ENCODE results near the gene RASA4B. TPM values are rescaled to one million over a fixed set of nuclear protein-coding genes. Genes with fewer than 3 reads are reported as not detected.

RASA4B gene
- total and polyA plus RNA-seq, 2 of the 4 experiments (the other 2 are of a cell fraction) = 1.8 to 7.7 TPM

- WGBS, 2 experiments (ENCODE audit: extremely low coverage in 2 of 2, insufficient read length in 1 of 2) = 91% methylated on average over 9 of the region's 14 CpGs; no CpG with 5 or more reads in 1 of the 2 experiments
- peaks cover 0 to 15% of the 10 kb centered on the region in 2 experiments; a peak in 1 of 4 replicates for H3K79me1 ChIP-seq (ENCODE audit: low read depth in 1 of 2, low read length in 2 of 2)
- no peak overlapping the region for H3K56ac ChIP-seq (ENCODE audit: extremely low read depth, insufficient read depth, low read length)
- peak overlapping the region; percentile 82 for H2AK9ac ChIP-seq (replicated peaks; ENCODE audit: low read depth, low read length, poor library complexity)
- H3K4me1 ChIP-seq (ENCODE audit: control insufficient read depth, insufficient read depth, low read length) = peaks cover 4% of the 10 kb centered on the region; the same call in 1 of the 2 replicates
- H3K27me3 ChIP-seq (ENCODE audit: control insufficient read depth, insufficient read depth, low read length) = no peaks in the 10 kb centered on the region
- ATAC-seq (ENCODE audit: low read depth) = no peak
- no peak overlapping the region for H3K4me2 ChIP-seq (ENCODE audit: low read depth, low read length)
- peaks cover 4% of the 10 kb centered on the region; the same call in 1 of the 2 replicates for H4K20me1 ChIP-seq (ENCODE audit: insufficient read depth, low read length)
- no peak overlapping the region for H2BK120ac ChIP-seq (ENCODE audit: low read depth, low read length)
- POLR2A ChIA-PET (ENCODE audit: unreplicated experiment) = no interaction called here
- BruUV-seq (replicated peaks) = no TSS peak
- H3K4ac ChIP-seq (ENCODE audit: low read depth, low read length) = no peak overlapping the region
- H3K27ac ChIP-seq (ENCODE audit: insufficient read depth, low read length) = no peak overlapping the region
- H4K5ac ChIP-seq (ENCODE audit: low read depth, low read length) = no peak overlapping the region
- no peak overlapping the region for H2AFZ ChIP-seq (replicated peaks; ENCODE audit: low read length, poor library complexity)
- no peak overlapping the region for H4K91ac ChIP-seq (ENCODE audit: insufficient read depth, low read depth, low read length)
- no peaks in the 10 kb centered on the region for H3K9me3 ChIP-seq (ENCODE audit: control insufficient read depth, insufficient read depth, low read length)
- DNase-seq = no peak
- no peak overlapping the region for H2BK15ac ChIP-seq (ENCODE audit: low read depth, low read length)
- no peak overlapping the region for H4K8ac ChIP-seq (ENCODE audit: low read depth in 2 of 2, low read length in 2 of 2)
- no peak overlapping the region; the same call in 1 of the 2 replicates for H2AK5ac ChIP-seq (ENCODE audit: low read depth, low read length)
- peaks cover 23% of the 10 kb centered on the region for H3K36me3 ChIP-seq (ENCODE audit: control insufficient read depth, insufficient read depth, low read length)
- no peak overlapping the region for H2BK5ac ChIP-seq (ENCODE audit: low read depth, low read length, poor library complexity, severe bottlenecking)
- H3K14ac ChIP-seq (replicated peaks; ENCODE audit: low read depth, low read length) = no peak overlapping the region
- TF ChIP-seq BHLHE40 (IDR thresholded peaks at IDR 0.05; ENCODE audit: low read depth, low read length) (no peak), NFE2L2 (IDR thresholded peaks at IDR 0.05; ENCODE audit: low read depth, low read length) (no peak), MAFK (IDR thresholded peaks at IDR 0.05; ENCODE audit: low read depth, low read length) (no peak), CEBPB (IDR thresholded peaks at IDR 0.05; ENCODE audit: low read depth, low read length) (no peak), RCOR1 (IDR thresholded peaks at IDR 0.05; ENCODE audit: insufficient replicate concordance, low read length) (no peak), FOS (IDR thresholded peaks at IDR 0.05; ENCODE audit: low read depth, low read length) (no peak), POLR2A (IDR thresholded peaks at IDR 0.05; ENCODE audit: low read depth, low read length) (no peak), RFX5 (IDR thresholded peaks at IDR 0.05; ENCODE audit: low read depth, low read length) (no peak), RAD21 (IDR thresholded peaks at IDR 0.05; ENCODE audit: low read length) (no peak), SMC3 (IDR thresholded peaks at IDR 0.05; ENCODE audit: low read depth, low read length) (no peak), MAZ (IDR thresholded peaks at IDR 0.05; ENCODE audit: borderline replicate concordance, low read depth, low read length) (no peak), CHD1 (IDR thresholded peaks at IDR 0.05; ENCODE audit: low read depth, low read length) (no peak), MXI1 (IDR thresholded peaks at IDR 0.05; ENCODE audit: borderline replicate concordance, low read depth, low read length) (no peak)
- TF ChIP-seq, protein P1, sequence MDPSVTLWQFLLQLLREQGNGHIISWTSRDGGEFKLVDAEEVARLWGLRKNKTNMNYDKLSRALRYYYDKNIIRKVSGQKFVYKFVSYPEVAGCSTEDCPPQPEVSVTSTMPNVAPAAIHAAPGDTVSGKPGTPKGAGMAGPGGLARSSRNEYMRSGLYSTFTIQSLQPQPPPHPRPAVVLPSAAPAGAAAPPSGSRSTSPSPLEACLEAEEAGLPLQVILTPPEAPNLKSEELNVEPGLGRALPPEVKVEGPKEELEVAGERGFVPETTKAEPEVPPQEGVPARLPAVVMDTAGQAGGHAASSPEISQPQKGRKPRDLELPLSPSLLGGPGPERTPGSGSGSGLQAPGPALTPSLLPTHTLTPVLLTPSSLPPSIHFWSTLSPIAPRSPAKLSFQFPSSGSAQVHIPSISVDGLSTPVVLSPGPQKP (IDR thresholded peaks at IDR 0.05; ENCODE audit: borderline replicate concordance, low read depth, low read length) = no peak
- TF ChIP-seq, protein P2, sequence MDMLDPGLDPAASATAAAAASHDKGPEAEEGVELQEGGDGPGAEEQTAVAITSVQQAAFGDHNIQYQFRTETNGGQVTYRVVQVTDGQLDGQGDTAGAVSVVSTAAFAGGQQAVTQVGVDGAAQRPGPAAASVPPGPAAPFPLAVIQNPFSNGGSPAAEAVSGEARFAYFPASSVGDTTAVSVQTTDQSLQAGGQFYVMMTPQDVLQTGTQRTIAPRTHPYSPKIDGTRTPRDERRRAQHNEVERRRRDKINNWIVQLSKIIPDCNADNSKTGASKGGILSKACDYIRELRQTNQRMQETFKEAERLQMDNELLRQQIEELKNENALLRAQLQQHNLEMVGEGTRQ (IDR thresholded peaks at IDR 0.05; ENCODE audit: low read depth, low read length) = no peak
- TF ChIP-seq, protein P3, sequence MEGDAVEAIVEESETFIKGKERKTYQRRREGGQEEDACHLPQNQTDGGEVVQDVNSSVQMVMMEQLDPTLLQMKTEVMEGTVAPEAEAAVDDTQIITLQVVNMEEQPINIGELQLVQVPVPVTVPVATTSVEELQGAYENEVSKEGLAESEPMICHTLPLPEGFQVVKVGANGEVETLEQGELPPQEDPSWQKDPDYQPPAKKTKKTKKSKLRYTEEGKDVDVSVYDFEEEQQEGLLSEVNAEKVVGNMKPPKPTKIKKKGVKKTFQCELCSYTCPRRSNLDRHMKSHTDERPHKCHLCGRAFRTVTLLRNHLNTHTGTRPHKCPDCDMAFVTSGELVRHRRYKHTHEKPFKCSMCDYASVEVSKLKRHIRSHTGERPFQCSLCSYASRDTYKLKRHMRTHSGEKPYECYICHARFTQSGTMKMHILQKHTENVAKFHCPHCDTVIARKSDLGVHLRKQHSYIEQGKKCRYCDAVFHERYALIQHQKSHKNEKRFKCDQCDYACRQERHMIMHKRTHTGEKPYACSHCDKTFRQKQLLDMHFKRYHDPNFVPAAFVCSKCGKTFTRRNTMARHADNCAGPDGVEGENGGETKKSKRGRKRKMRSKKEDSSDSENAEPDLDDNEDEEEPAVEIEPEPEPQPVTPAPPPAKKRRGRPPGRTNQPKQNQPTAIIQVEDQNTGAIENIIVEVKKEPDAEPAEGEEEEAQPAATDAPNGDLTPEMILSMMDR (conservative IDR thresholded peaks at IDR 0.05; ENCODE audit: low read depth, low read length) = no peak
- no peak overlapping the region for H2BK20ac ChIP-seq (ENCODE audit: low read depth, low read length)
- H3K23ac ChIP-seq (ENCODE audit: low read depth, low read length) = no peak overlapping the region
- H3K9me1 ChIP-seq (ENCODE audit: insufficient read depth, low read length) = no peaks in the 10 kb centered on the region; the same call in 1 of the 2 replicates
- CTCF ChIA-PET = no interaction called here
- dilution Hi-C loops (cut with HindIII; ENCODE audit: low sequenced_read_pairs, unreplicated experiment) = no loop called here
- H3K18ac ChIP-seq (ENCODE audit: low read depth, low read length) = no peak overlapping the region
- H3K9ac ChIP-seq (ENCODE audit: low read depth, low read length) = no peak overlapping the region
- H3K4me3 ChIP-seq (ENCODE audit: insufficient read depth, low read depth, low read length) = no peak overlapping the region
- intact Hi-C loops (cut with micrococcal nuclease) = no loop called here
- in situ Hi-C loops (cut with MboI; ENCODE audit: low sequenced_read_pairs) = no loop called here
Observed at GRCh38 chr7:102447311-102447710, 70.3 kb downstream of the RASA4B start.
